ENCODE measurements around the gene CERT1. TPM values are rescaled to one million over a fixed set of nuclear protein-coding genes. Genes with fewer than 3 reads are reported as not detected.

The CERT1 gene
- total and polyA plus RNA-seq, 9 of the 15 experiments (the other 6 are each of a cell fraction or from before 2014, with no cell fraction given): 3.4 to 24.7 (median 9.8) TPM

DNA sequence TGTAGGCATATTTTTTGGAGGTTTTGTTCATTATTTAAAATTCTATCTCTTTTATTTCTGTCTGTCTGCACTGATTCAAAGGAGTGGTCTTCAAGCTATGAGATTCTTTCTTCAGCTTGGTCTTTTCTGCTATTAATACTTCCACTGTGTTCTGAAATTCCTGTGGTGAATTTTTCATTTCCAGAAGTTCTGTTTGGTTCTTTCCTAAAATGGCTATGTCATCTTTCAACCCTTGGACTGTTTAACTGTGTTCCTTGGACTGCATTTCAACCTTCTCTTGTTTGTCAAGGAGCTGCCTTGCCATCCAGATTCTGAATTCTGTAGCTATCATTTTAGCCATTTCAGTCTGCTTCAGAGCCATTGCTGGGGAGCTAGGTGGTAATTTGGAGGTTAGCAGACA is 76.3 kb downstream of the CERT1 start:
- no peaks in the 10 kb centered on the region for H3K9me3 ChIP-seq (replicated peaks; ENCODE audit: control insufficient read depth, insufficient read depth, low read depth, low read length)
- no peaks in the 10 kb centered on the region for H3K36me3 ChIP-seq (ENCODE audit: control insufficient read depth, insufficient read depth, low read length)
- DNase-seq (ENCODE audit: extremely low read depth in 1 of 4, low spot score in 3 of 4) (no peak), FAIRE-seq (no peak), ATAC-seq (no peak)
- no peak for TF ChIP-seq ZNF175 (CRISPR knock-in tag; IDR thresholded peaks at IDR 0.05; ENCODE audit: low read depth)
- no peak for TF ChIP-seq CBFA2T3 (IDR thresholded peaks at IDR 0.05)
- TF ChIP-seq TRIM28 (IDR thresholded peaks at IDR 0.05): no peak
- no peak for TF ChIP-seq SRF (CRISPR knock-in tag; IDR thresholded peaks at IDR 0.05)
- no peak for TF ChIP-seq ARID1B (IDR thresholded peaks at IDR 0.05)
- no peak for TF ChIP-seq PHB (CRISPR knock-in tag; IDR thresholded peaks at IDR 0.05)
- TF ChIP-seq ZNF589 (CRISPR knock-in tag; IDR thresholded peaks at IDR 0.05; ENCODE audit: low read depth): no peak
- TF ChIP-seq PHTF2 (CRISPR knock-in tag; IDR thresholded peaks at IDR 0.05): no peak
- no peak for TF ChIP-seq KHSRP (IDR thresholded peaks at IDR 0.05)
- TF ChIP-seq ZNF282 (CRISPR knock-in tag; IDR thresholded peaks at IDR 0.05): no peak
- no peak for TF ChIP-seq ZNF133 (CRISPR knock-in tag; IDR thresholded peaks at IDR 0.05)
- no peaks in the 10 kb centered on the region for H4K20me1 ChIP-seq (replicated peaks; ENCODE audit: control insufficient read depth, insufficient read depth, low read length)
- H3K79me2 ChIP-seq (ENCODE audit: control insufficient read depth, insufficient read depth, low read length): no peaks in the 10 kb centered on the region
- ChIA-PET POLR2A (interaction anchor here (1.2 kb wide), 1 partner anchor 22 kb away, joined by 3 read pairs; no protein-coding TSS in a partner anchor), CTCF (ENCODE audit: low intra/inter-chr PET ratio) (no interaction called here)
- H3K27me3 ChIP-seq (ENCODE audit: control insufficient read depth in 2 of 2, insufficient read depth in 2 of 2, low read length in 2 of 2): no peaks in the 10 kb centered on the region
- no peak overlapping the region for H3K27ac ChIP-seq (ENCODE audit: extremely low read depth, low read depth, low read length)
- no peak overlapping the region for H2AFZ ChIP-seq (ENCODE audit: low read depth, low read length)
- no peak overlapping the region for H3K9ac ChIP-seq (ENCODE audit: insufficient read depth in 1 of 2, low read depth in 2 of 2, low read length in 2 of 2)
- H3K9me1 ChIP-seq (ENCODE audit: control insufficient read depth, insufficient read depth, low read length): no peaks in the 10 kb centered on the region
- intact Hi-C loops (cut with micrococcal nuclease): no loop called here
- H3K4me3 ChIP-seq: no peak overlapping the region
- in situ Hi-C loops (cut with MboI): no loop called here
- no TSS peak for BruUV-seq (replicated peaks)
- H3K4me1 ChIP-seq (replicated peaks in 1 of 2; ENCODE audit: control insufficient read depth in 2 of 2, insufficient read depth in 2 of 2, low read length in 2 of 2): no peaks in the 10 kb centered on the region
- H3K4me2 ChIP-seq (ENCODE audit: insufficient read depth, low read length): no peak overlapping the region
